Stimulated activated CD8-positive, alpha-beta memory T cell treated with anti-CD3 and anti-CD28 coated beads, Interleukin-15, amount 100 ng/mL, for 4 hours (primary cell): ENCODE data around the gene RTN4.
"Not testable (repeated sequence)": the region's sequence is repeated elsewhere in the genome, so short reads cannot be mapped to it uniquely, and the experiment has no call there.

Experiments used
- DNase-seq, 2 donors: peaks; one replicate each; pipeline ENCODE4 v3.0.0-alpha.2; 2020; ENCODE audit warnings: low read depth in 2 of 2

Gene RTN4

DNA sequence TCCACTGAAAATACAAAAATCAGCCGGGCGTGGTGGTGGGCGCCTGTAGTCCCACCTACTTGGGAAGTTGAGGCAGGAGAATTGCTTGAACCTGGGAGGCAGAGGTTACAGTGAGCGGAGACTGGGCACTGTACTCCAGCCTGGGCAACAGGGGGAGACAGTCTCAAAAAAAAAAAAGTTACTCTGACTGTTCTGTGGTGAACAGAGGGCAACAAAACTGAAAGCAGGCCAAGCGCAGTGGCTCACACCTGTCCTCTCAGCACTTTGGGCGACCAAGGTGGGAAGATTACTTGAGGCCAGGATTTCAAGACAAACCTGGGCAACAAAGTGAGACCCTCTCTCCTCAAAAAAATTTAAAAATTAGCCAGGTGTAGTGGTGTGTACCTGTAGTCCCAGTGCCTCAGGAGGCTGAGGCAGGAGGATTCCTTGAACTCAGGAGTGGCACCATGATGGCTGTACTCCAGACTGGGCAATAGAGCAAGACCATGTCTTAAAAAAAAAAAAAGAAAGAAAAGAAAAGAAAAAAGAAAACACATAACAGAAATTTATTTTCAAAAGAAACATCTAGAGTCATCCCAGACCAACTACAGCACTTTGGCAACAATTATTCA is 13.6 kb upstream of the RTN4 start:
- no peak for DNase-seq

GRCh38 chr2:55063226-55063625 is 13.0 kb upstream of the RTN4 start:
- DNase-seq: no peak

DNA sequence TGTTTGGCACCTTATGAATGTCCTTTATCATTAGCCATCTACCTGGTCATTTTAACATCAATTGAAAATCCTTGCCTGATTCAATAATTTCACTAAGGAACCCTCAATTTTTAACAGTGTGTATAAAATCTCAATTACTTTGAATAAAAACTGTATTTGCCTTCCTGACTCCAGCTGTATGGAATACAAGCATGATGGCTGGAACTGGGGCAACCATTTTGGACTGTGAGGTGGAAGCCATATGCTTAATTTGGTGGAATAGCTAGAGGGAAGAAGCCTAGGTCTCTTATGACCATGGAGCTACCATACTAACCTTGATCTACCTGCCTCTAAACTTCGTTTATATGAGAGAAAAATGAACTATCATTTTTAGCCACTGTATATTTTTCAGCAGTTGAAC is 12.5 kb upstream of the RTN4 start:
- DNase-seq: no peak

- no peak for DNase-seq
These were observed 11.5 kb upstream of the RTN4 start for GRCh38 chr2:55061523-55062344.

DNA sequence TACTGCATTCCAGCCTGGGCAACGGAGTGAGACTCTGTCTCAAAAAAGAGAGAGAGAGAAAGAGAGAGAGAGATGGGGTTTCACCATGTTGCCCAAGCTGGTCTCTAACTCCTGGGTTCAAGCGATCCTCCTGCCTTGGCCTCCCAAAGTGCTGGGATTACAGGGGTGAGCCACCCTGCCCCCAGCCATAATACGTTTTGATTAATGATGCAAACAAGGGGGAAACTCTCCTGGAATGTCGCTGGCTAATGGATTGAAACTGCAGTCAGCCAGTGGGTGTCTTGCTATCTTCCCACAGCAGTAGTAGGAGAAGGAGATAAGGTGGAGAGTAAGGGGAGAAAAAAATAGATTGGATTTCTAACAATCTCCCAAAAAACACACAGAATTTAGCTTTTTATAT is 9.5 kb upstream of the RTN4 start:
- no peak for DNase-seq

GRCh38 chr2:55057474-55057873 is 7.2 kb upstream of the RTN4 start:
- DNase-seq: no peak

GRCh38 chr2:55056024-55056521 is 5.8 kb upstream of the RTN4 start:
- no peak for DNase-seq

DNA sequence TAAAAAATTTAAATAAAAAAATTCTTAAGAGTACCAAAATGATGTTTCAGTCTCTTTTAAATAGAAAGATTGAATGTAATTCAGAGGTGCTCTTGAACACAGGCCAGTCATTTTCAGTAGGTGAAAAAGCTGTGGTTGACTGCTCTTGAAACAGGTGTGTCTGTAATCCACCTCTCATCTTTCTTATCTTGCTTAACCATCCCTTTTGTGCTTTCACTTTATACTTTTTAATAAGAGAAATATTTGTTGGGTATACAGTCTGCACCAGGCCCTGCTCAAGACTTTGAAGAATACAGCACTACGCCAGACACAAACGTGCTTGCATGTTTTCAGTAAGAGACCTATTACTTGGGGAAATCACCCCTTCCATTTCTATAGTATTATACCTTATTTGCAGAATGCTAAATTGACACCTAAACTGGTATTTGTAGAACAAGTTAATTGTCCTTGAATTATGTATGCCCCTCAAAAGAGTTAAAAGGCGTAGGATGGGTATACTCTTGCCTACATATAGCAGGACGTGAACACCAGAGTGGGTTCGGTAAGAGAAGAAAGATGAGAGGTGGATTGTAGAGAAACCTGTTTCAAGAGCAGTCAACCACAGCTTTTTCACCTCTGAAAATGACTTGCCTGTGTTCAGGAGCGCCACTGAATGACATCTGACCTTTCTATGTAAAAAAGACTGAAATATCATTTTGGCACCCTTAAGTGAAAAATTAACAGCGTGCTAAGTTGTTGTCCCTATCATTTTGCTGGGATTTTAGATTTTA is 4.0 kb upstream of the RTN4 start:
- DNase-seq: no peak

- not testable (repeated sequence) for DNase-seq
These were observed 3.0 kb upstream of the RTN4 start for GRCh38 chr2:55053225-55053624.

GRCh38 chr2:55052129-55053061 is 2.1 kb upstream of the RTN4 start:
- DNase-seq: no peak

DNA sequence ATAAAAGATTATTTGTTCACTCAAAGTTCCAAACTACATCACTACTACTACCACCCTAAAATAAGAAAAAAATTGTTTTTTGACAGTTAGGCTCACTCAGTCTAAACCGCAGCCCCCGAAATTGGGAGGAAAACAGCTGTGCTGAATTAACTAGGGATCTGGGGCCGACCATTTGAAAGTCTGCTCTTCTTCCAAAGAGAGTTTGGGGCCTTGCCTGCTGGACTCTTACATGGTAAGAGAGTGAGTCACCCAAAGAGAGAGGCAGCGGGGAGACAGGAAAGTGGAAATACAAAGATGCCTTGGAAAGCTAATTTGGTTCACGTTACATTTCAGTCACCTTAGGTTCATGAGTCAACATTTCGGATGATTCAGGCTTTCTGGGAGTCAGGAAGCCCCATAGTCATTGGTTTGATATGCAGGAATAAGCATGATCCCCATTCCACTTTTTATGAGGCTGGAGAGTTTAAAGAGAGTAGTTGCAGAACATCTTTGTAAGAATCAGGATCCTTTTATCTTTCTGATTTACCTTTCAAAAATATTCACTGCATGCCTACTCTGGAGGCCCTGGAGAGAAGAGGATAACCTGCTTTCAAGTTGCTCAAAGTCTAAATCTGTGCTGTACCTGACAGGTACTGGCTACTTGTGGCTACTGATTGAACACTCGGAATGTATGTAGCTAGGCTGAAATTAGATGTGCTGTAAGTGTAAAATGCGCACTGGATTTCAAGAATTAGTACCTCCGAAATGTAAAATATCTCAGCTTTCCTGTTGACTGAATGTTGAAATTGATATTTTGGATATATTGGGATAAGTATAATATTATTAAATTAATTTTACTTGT is 995 bp upstream of the RTN4 start:
- DNase-seq: no peak

DNA sequence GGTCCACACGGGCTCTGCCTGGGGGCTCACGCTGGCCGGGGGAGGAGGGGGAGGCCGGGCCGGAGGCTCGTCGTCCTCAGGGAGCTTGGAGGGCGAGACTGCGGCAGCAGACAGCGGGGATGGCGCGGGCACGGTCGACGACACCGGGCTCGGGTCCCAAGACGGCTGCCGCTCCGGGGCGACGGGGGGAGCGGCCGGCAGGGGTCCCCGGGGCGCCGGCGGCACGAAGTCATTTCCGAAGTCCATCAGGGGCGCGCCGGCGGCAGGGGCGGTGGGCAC is 491 bp downstream of the RTN4 start:
- DNase-seq: peak in 1 of 2 donors; percentile 12

- peak in 1 of 2 donors; percentile 27 for DNase-seq
These were observed 1.0 kb downstream of the RTN4 start for GRCh38 chr2:55049043-55049820.

GRCh38 chr2:55048508-55049042 is 1.7 kb downstream of the RTN4 start:
- no peak for DNase-seq

- DNase-seq: no peak
These were observed 2.5 kb downstream of the RTN4 start for GRCh38 chr2:55047677-55048299.

DNA sequence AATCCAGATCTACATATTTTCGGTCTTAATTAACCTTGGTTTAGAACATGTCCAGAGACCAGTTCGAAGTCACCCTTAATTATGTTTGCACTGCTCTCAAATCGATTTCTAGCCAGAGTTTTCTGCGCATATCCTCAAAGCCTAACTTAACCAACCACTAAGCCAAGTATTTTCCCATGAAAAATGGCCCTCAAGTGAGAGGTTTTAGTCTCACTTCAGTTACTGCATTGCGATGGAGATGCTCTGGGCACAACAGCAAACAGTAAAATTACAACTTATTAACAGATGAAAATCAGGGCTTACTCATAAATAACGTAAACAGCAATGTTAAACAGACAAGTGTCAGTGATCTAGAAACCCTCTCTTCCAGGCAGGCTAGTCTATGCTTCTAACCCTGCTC is 4.5 kb downstream of the RTN4 start:
- no peak for DNase-seq

DNA sequence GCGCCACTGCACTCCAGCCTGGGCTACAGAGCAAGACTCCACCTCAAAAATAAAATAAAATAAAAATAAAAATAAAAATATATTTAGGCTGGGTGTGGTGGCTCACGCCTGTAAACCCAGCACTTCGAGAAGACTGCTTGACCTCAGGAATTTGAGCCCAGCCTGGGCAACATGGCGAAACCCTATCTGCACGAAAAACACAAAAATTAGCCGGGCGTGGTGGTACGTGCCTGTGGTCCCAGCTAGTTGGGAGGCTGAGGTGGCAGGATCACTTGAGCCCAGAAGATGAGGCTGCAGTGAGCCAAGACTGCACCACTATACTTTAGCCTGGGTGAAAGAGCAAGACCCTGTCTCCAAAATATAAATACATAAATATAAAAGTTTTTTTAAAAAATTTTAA is 6.4 kb downstream of the RTN4 start:
- DNase-seq: no peak

DNA sequence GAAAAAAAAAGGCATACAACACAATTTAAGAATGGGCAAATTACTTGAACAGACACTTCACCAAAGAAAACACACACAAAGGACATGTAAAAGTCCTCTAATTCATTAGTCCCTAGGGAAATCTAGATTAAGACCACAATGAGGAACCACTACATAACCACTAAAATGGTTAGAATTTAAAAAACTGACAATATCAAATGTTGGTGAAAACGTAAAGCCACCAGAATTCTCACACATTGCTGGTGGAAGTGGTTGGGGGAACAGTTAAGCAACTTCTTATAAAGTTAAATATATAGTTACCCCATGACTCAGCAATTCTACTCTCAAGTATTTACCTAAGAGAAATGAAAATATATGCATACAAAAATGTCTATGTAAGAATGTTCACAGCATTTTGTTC is 11.8 kb downstream of the RTN4 start:
- no peak for DNase-seq

GRCh38 chr2:55035716-55036115 is 14.5 kb downstream of the RTN4 start:
- no peak for DNase-seq
